ENCODE measurements around the gene SBF1. TPM values are rescaled to one million over a fixed set of nuclear protein-coding genes. Genes with fewer than 3 reads are reported as not detected.

SBF1 gene
- total RNA-seq, 4 donors from 2014 or later = 59.9 to 241 (median 108) TPM

GRCh38 chr22:50485221-50486131, 10.6 kb upstream of the SBF1 start:
- no peak for DNase-seq
- TF ChIP-seq EP300 (IDR thresholded peaks at IDR 0.05; ENCODE audit: low read depth) = no peak
- TF ChIP-seq POLR2A (IDR thresholded peaks at IDR 0.05) = no peak
- no peak for TF ChIP-seq POLR2AphosphoS5 (IDR thresholded peaks at IDR 0.05)
- TF ChIP-seq CTCF (IDR thresholded peaks at IDR 0.05) = no peak
- no peak overlapping the region for H3K4me3 ChIP-seq
- H3K36me3 ChIP-seq = no peaks in the 10 kb centered on the region
- intact Hi-C loops (cut with DNase I; ENCODE audit: low total_unique reads) = no loop called here
- H3K27me3 ChIP-seq = peaks cover 27% of the 10 kb centered on the region
- in situ Hi-C loops (cut with MboI; ENCODE audit: low pct_ligation_motif_present in 1 of 4, low pct_unique_long_range_greater_than_20kb in 1 of 4, low sequenced_read_pairs in 3 of 4) = no loop called here
- H3K4me1 ChIP-seq = peaks cover 5 to 28% (median 23%) of the 10 kb centered on the region in 4 donors
- 63 to 68% methylated on average over 6 to 29 of the region's 29 CpGs for WGBS, 2 donors (ENCODE audit: low coverage in 1 of 2)
- H3K27ac ChIP-seq = peak overlapping the region in 1 of 4 donors; percentile 63
- no peaks in the 10 kb centered on the region for H3K9me3 ChIP-seq

- Histone ChIP-seq H3K27ac (peak overlapping the region in 2 of 4 donors; percentile 41 to 63), H3K9me3 (no peaks in the 10 kb centered on the region), H3K27me3 (peaks cover 40% of the 10 kb centered on the region), H3K4me3 (no peak overlapping the region), H3K4me1 (peaks cover 5 to 28% (median 23%) of the 10 kb centered on the region in 4 donors), H3K36me3 (no peaks in the 10 kb centered on the region)
- peak in 1 of 3 donors; percentile 18 for TF ChIP-seq POLR2AphosphoS5 (IDR thresholded peaks at IDR 0.05)
- TF ChIP-seq EP300 (IDR thresholded peaks at IDR 0.05; ENCODE audit: low read depth) = no peak
- TF ChIP-seq POLR2A (IDR thresholded peaks at IDR 0.05) = no peak
- TF ChIP-seq CTCF (IDR thresholded peaks at IDR 0.05) = peak in 1 of 5 experiments; percentile 10
- WGBS, 2 donors (ENCODE audit: low coverage in 1 of 2) = 65% methylated on average over 26 of the region's 31 CpGs; no CpG with 5 or more reads in 1 of the 2 donors
- intact Hi-C loops (cut with DNase I; ENCODE audit: low total_unique reads) (no loop called here), in situ Hi-C loops (cut with MboI; ENCODE audit: low pct_ligation_motif_present in 1 of 4, low pct_unique_long_range_greater_than_20kb in 1 of 4, low sequenced_read_pairs in 3 of 4) (no loop called here)
- peak; percentile 74 for DNase-seq
Measured at GRCh38 chr22:50483977-50484853, 9.4 kb upstream of the SBF1 start.

- H3K4me3 ChIP-seq = no peak overlapping the region
- TF ChIP-seq EP300 (IDR thresholded peaks at IDR 0.05; ENCODE audit: low read depth) = no peak
- TF ChIP-seq POLR2AphosphoS5 (IDR thresholded peaks at IDR 0.05) = no peak
- TF ChIP-seq POLR2A (IDR thresholded peaks at IDR 0.05) = no peak
- no peak for TF ChIP-seq CTCF (IDR thresholded peaks at IDR 0.05)
- peak overlapping the region in 1 of 4 donors; percentile 41 for H3K27ac ChIP-seq
- H3K36me3 ChIP-seq = no peaks in the 10 kb centered on the region
- intact Hi-C loops (cut with DNase I; ENCODE audit: low total_unique reads) = no loop called here
- in situ Hi-C loops (cut with MboI; ENCODE audit: low pct_ligation_motif_present in 1 of 4, low pct_unique_long_range_greater_than_20kb in 1 of 4, low sequenced_read_pairs in 3 of 4) = no loop called here
- no peak for DNase-seq
- H3K4me1 ChIP-seq = peaks cover 5 to 28% (median 23%) of the 10 kb centered on the region in 4 donors
- H3K9me3 ChIP-seq = no peaks in the 10 kb centered on the region
- peaks cover 44% of the 10 kb centered on the region for H3K27me3 ChIP-seq
- WGBS, 2 donors (ENCODE audit: low coverage in 1 of 2) = 88% methylated on average over 8 of the region's 8 CpGs; no CpG with 5 or more reads in 1 of the 2 donors
Measured at GRCh38 chr22:50483556-50483955, 8.7 kb upstream of the SBF1 start.

- H3K27ac ChIP-seq = no peak overlapping the region
- no peak for DNase-seq
- TF ChIP-seq CTCF (IDR thresholded peaks at IDR 0.05) = no peak
- no peak for TF ChIP-seq POLR2AphosphoS5 (IDR thresholded peaks at IDR 0.05)
- no peak for TF ChIP-seq EP300 (IDR thresholded peaks at IDR 0.05; ENCODE audit: low read depth)
- TF ChIP-seq POLR2A (IDR thresholded peaks at IDR 0.05) = no peak
- peaks cover 5 to 28% (median 23%) of the 10 kb centered on the region in 4 donors for H3K4me1 ChIP-seq
- in situ Hi-C loops (cut with MboI; ENCODE audit: low pct_ligation_motif_present in 1 of 4, low pct_unique_long_range_greater_than_20kb in 1 of 4, low sequenced_read_pairs in 3 of 4) = no loop called here
- WGBS, 2 donors (ENCODE audit: low coverage in 1 of 2) = 84% methylated on average over 10 of the region's 10 CpGs; no CpG with 5 or more reads in 1 of the 2 donors
- H3K9me3 ChIP-seq = no peaks in the 10 kb centered on the region
- peaks cover 44% of the 10 kb centered on the region for H3K27me3 ChIP-seq
- intact Hi-C loops (cut with DNase I; ENCODE audit: low total_unique reads) = no loop called here
- no peaks in the 10 kb centered on the region for H3K36me3 ChIP-seq
- H3K4me3 ChIP-seq = no peak overlapping the region
Measured at GRCh38 chr22:50483106-50483505, 8.3 kb upstream of the SBF1 start.

All from transverse colon (tissue), 4 donors.